K562 (cell line): ENCODE results near the gene USP35. TPM values are rescaled to one million over a fixed set of nuclear protein-coding genes. Genes with fewer than 3 reads are reported as not detected.

Experiments used
- ASH1L ChIP-seq: fragments of 450-650 bp; IDR thresholded peaks from 2 replicates; pipeline ENCODE4 v1.6.1; 2018; ENCODE audit warnings: borderline replicate concordance, mild to moderate bottlenecking, low read depth; ENCODE audit not compliant: partially characterized antibody
- CC2D1A ChIP-seq: fragments of 450-650 bp; IDR thresholded peaks from 2 replicates; pipeline ENCODE4 v1.6.1; 2017; ENCODE audit warnings: mild to moderate bottlenecking
- ELK3 ChIP-seq: fragments of 450-650 bp; formaldehyde crosslinking; IDR thresholded peaks from 2 replicates; pipeline ENCODE4 v1.4.0; 2020; ENCODE audit warnings: mild to moderate bottlenecking
- FOXP4 ChIP-seq: sonication (generic); formaldehyde crosslinking; IDR thresholded peaks from 2 replicates; pipeline ENCODE4 v1.8.0; 2022; ENCODE audit warnings: mild to moderate bottlenecking, missing genetic modification reagents, borderline replicate concordance
- HMG20B ChIP-seq: fragments of 250-450 bp; sonication (Bioruptor Pico); IDR thresholded peaks from 2 replicates; pipeline ENCODE4 v1.5.0; 2021; ENCODE audit warnings: mild to moderate bottlenecking
- HNRNPUL1 ChIP-seq: fragments of 200-400 bp; formaldehyde crosslinking; IDR thresholded peaks from 2 replicates; pipeline ENCODE4 v1.6.1; 2017; ENCODE audit warnings: low read length
- KDM2B ChIP-seq: fragments of 250-450 bp; sonication (Bioruptor Pico); IDR thresholded peaks from 2 replicates; pipeline ENCODE4 v1.8.0; 2021; ENCODE audit warnings: mild to moderate bottlenecking, moderate library complexity
- KLF6 ChIP-seq: fragments of 250-450 bp; sonication (Bioruptor Pico); IDR thresholded peaks from 2 replicates; pipeline ENCODE4 v1.4.0; 2020; ENCODE audit warnings: mild to moderate bottlenecking, moderate library complexity, borderline replicate concordance
- MCM5 ChIP-seq: fragments of 450-650 bp; IDR thresholded peaks from 2 replicates; pipeline ENCODE4 v1.6.1; 2016; ENCODE audit warnings: low read depth
- RAD51 ChIP-seq: fragments of 450-650 bp; IDR thresholded peaks from 2 replicates; pipeline ENCODE4 v1.7.1; 2016; ENCODE audit warnings: low read depth, mild to moderate bottlenecking, borderline replicate concordance
- SMARCB1 ChIP-seq: IDR thresholded peaks from 2 replicates; pipeline ENCODE4 v1.6.1; 2011; ENCODE audit warnings: improper control_type of control experiment, low read depth; ENCODE audit not compliant: insufficient read length
- SRSF7 ChIP-seq: fragments of 200-400 bp; formaldehyde crosslinking; optimal IDR thresholded peaks from 2 replicates; pipeline ENCODE3; 2017; ENCODE audit warnings: mild to moderate bottlenecking, low read depth, low read length
- WHSC1 ChIP-seq: IDR thresholded peaks from one replicate; pipeline ENCODE4 v1.6.1; 2012; ENCODE audit warnings: low read length, control low read depth, inconsistent platforms
- XRCC3 ChIP-seq: fragments of 450-650 bp; IDR thresholded peaks from 2 replicates; pipeline ENCODE4 v1.6.1; 2017; ENCODE audit warnings: mild to moderate bottlenecking, moderate library complexity
- ZFP91 ChIP-seq: sonication (generic); formaldehyde crosslinking; IDR thresholded peaks from 2 replicates; pipeline ENCODE4 v1.8.0; 2022; ENCODE audit warnings: mild to moderate bottlenecking, missing genetic modification reagents
- ZNF140 ChIP-seq: fragments of 250-450 bp; sonication (Bioruptor Pico); IDR thresholded peaks from 2 replicates; pipeline ENCODE4 v1.8.0; 2021; ENCODE audit warnings: moderate library complexity, mild to moderate bottlenecking, inconsistent platforms
- ZNF282 ChIP-seq: sonication (generic); formaldehyde crosslinking; IDR thresholded peaks from 2 replicates; pipeline ENCODE4 v1.8.1; 2023; ENCODE audit warnings: missing genetic modification reagents
- ZNF408 ChIP-seq: fragments of 250-450 bp; sonication (Bioruptor Pico); IDR thresholded peaks from 2 replicates; pipeline ENCODE4 v1.4.0; 2020; ENCODE audit warnings: low read depth, mild to moderate bottlenecking, moderate library complexity
- ZNF592 ChIP-seq: fragments of 450-650 bp; IDR thresholded peaks from 2 replicates; pipeline ENCODE4 v1.6.1; 2017; ENCODE audit warnings: antibody characterized with exemption, mild to moderate bottlenecking
- ZSCAN32 ChIP-seq: fragments of 450-650 bp; formaldehyde crosslinking; IDR thresholded peaks from 2 replicates; pipeline ENCODE4 v1.4.0; 2020; ENCODE audit warnings: mild to moderate bottlenecking, moderate library complexity
- polyA plus RNA-seq, 8 experiments: library from polyadenylated mRNA; depleted of rRNA in 4 of 8; stranded (reverse) in 5 of 8; unstranded in 3 of 8; fragments of >200 nt; fragmentation: Nextera tagmentation in 2 of 8; fragmentation: Illumina TruSeq in 1 of 8; extraction: Ambion mirVana in 2 of 8; extraction: Trizol in 1 of 8; gene quantifications; 2 replicates each; pipeline versions ENCODE4 v1.2.1 to v1.2.3, GENCODE V29; 2011 to 2014; ENCODE audit warnings: inconsistent platforms in 1 of 8, missing spikeins in 1 of 8
- total RNA-seq, 7 experiments: library from RNA; depleted of rRNA in 6 of 7; stranded (reverse); fragments of >200 nt in 6 of 7; fragmentation: Illumina TruSeq in 2 of 7; extraction: Trizol in 2 of 7; gene quantifications; 2 replicates each; pipeline versions ENCODE4 v1.2.1 to v1.2.3, GENCODE V29; 2011 to 2021; ENCODE audit warnings: low replicate concordance in 1 of 7

The USP35 gene
- total and polyA plus RNA-seq, 9 of the 15 experiments (the other 6 are each of a cell fraction or from before 2014, with no cell fraction given) = 0.01 to 4.8 (median 3.6) TPM

GRCh38 chr11:78139422-78140391 is 49.0 kb upstream of the USP35 start, which contains the start of gene ALG8 (continued):
- no peak for TF ChIP-seq ZFP91
- TF ChIP-seq WHSC1 = no peak
- no peak for TF ChIP-seq ZNF282 (CRISPR knock-in tag)
- TF ChIP-seq CC2D1A = no peak
- no peak for TF ChIP-seq KDM2B (CRISPR knock-in tag)
- no peak for TF ChIP-seq ZNF140 (CRISPR knock-in tag)
- TF ChIP-seq FOXP4 (CRISPR knock-in tag) = peak; percentile 64; the same call in 1 of the 2 replicates
- peak; percentile 65 for TF ChIP-seq ZNF592
- TF ChIP-seq ZNF408 (CRISPR knock-in tag) = no peak
- TF ChIP-seq XRCC3 = no peak
- no peak for TF ChIP-seq ELK3 (CRISPR knock-in tag)
- TF ChIP-seq HMG20B (CRISPR knock-in tag) = no peak
- TF ChIP-seq RAD51 = no peak
- TF ChIP-seq ASH1L = peak; percentile 51
- TF ChIP-seq HNRNPUL1 = no peak
- TF ChIP-seq ZSCAN32 = no peak
- TF ChIP-seq SMARCB1 = no peak
- TF ChIP-seq MCM5 = no peak
- no peak for TF ChIP-seq SRSF7
- no peak for TF ChIP-seq KLF6 (CRISPR knock-in tag)
